GM10266 (cell line): ENCODE data around the gene SDC3.

Source experiments
- DNase-seq: peaks from one replicate; pipeline ENCODE4 v3.0.0; 2012; ENCODE audit errors: extremely low spot score
- TF ChIP-seq, protein P1 (sequence below): IDR thresholded peaks from 2 replicates; pipeline ENCODE4 v1.5.1; 2012; ENCODE audit warnings: mild to moderate bottlenecking, low read depth; ENCODE audit not compliant: control insufficient read depth, insufficient read depth; ENCODE audit errors: missing control alignments

SDC3 gene

GRCh38 chr1:30891227-30891552 lies 17.4 kb downstream of the SDC3 start:
- DNase-seq, result no peak
- TF ChIP-seq, protein P1, sequence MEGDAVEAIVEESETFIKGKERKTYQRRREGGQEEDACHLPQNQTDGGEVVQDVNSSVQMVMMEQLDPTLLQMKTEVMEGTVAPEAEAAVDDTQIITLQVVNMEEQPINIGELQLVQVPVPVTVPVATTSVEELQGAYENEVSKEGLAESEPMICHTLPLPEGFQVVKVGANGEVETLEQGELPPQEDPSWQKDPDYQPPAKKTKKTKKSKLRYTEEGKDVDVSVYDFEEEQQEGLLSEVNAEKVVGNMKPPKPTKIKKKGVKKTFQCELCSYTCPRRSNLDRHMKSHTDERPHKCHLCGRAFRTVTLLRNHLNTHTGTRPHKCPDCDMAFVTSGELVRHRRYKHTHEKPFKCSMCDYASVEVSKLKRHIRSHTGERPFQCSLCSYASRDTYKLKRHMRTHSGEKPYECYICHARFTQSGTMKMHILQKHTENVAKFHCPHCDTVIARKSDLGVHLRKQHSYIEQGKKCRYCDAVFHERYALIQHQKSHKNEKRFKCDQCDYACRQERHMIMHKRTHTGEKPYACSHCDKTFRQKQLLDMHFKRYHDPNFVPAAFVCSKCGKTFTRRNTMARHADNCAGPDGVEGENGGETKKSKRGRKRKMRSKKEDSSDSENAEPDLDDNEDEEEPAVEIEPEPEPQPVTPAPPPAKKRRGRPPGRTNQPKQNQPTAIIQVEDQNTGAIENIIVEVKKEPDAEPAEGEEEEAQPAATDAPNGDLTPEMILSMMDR, result no peak

GRCh38 chr1:30890502-30891226 lies 17.9 kb downstream of the SDC3 start:
- TF ChIP-seq, protein P1, result no peak
- no peak for DNase-seq

- no peak for DNase-seq
- TF ChIP-seq, protein P1, result no peak
Observed at GRCh38 chr1:30889511-30889910, 19.0 kb downstream of the SDC3 start.

- TF ChIP-seq, protein P1, result no peak
- DNase-seq, result no peak
Observed at GRCh38 chr1:30888975-30889374, 19.6 kb downstream of the SDC3 start.

DNA sequence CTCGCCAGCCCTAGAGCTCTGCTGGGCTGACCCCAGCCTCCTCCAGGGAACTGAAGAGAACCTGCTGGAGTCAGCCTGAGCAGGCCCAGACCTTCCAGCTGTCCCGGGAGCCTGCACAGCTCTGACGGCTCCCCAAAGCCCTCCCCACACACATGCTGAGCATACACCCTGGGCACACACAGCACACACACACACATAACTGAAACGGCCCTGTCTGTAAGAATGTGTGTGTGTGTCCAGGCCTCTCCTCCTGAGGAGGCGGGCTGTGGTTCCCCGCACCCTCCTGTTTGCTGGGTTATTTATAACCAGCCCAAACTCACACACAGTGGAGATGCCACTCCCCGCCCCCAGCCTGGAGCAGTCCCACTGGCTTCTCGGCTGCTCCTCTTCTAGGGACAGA lies 20.2 kb downstream of the SDC3 start:
- DNase-seq, result no peak
- TF ChIP-seq, protein P1, result no peak

GRCh38 chr1:30887485-30888315 lies 20.9 kb downstream of the SDC3 start:
- DNase-seq, result no peak
- TF ChIP-seq, protein P1, result no peak
